HepG2 (cell line): ENCODE data around the gene DUSP16. TPM values are rescaled to one million over a fixed set of nuclear protein-coding genes. Genes with fewer than 3 reads are reported as not detected.
A peak's percentile ranks its signal among the peaks of the same experiment; 100 is the strongest.

Experiments
- BHLHE40 ChIP-seq: IDR thresholded peaks from 2 replicates; pipeline ENCODE4 v1.6.1; 2011; ENCODE audit warnings: low read length, improper control_type of control experiment
- FOSL1 ChIP-seq: sonication (generic); formaldehyde crosslinking; IDR thresholded peaks from 2 replicates; pipeline ENCODE4 v1.9.0; 2021; ENCODE audit warnings: missing genetic modification reagents, borderline replicate concordance
- HNRNPL ChIP-seq: fragments of 200-400 bp; formaldehyde crosslinking; IDR thresholded peaks from 2 replicates; pipeline ENCODE4 v1.6.1; 2017; ENCODE audit warnings: mild to moderate bottlenecking, low read depth, low read length
- ISL2 ChIP-seq: sonication (generic); formaldehyde crosslinking; IDR thresholded peaks from 2 replicates; pipeline ENCODE4 v1.5.0; 2020; ENCODE audit warnings: missing genetic modification reagents
- JUN ChIP-seq: sonication (generic); formaldehyde crosslinking; IDR thresholded peaks from 2 replicates; pipeline ENCODE4 v1.4.0; 2020; ENCODE audit warnings: mild to moderate bottlenecking, missing genetic modification reagents
- MIER2 ChIP-seq: IDR thresholded peaks from 2 replicates; pipeline ENCODE4 v1.6.1; 2016; ENCODE audit warnings: missing biosample characterization, missing genetic modification reagents
- RXRA ChIP-seq: sonication (generic); formaldehyde crosslinking; IDR thresholded peaks from 2 replicates; pipeline ENCODE4 v1.5.1; 2020; ENCODE audit warnings: missing genetic modification reagents
- SMYD3 ChIP-seq: sonication (generic); formaldehyde crosslinking; IDR thresholded peaks from 2 replicates; pipeline ENCODE4 v1.8.1; 2023; ENCODE audit warnings: mild to moderate bottlenecking, missing genetic modification reagents
- TEAD3 ChIP-seq: optimal IDR thresholded peaks from 2 replicates; pipeline ENCODE3; 2016; ENCODE audit warnings: borderline replicate concordance
- ZBTB8A ChIP-seq: sonication (generic); formaldehyde crosslinking; IDR thresholded peaks from 2 replicates; pipeline ENCODE4 v1.4.0; 2020; ENCODE audit warnings: mild to moderate bottlenecking, low read depth, missing genetic modification reagents, borderline replicate concordance
- ZNF672 ChIP-seq: sonication (generic); formaldehyde crosslinking; IDR thresholded peaks from 2 replicates; pipeline ENCODE4 v1.8.1; 2022; ENCODE audit warnings: missing genetic modification reagents
- ZNF713 ChIP-seq: sonication (generic); formaldehyde crosslinking; IDR thresholded peaks from 2 replicates; pipeline ENCODE4 v1.4.0; 2020; ENCODE audit warnings: mild to moderate bottlenecking, missing genetic modification reagents
- ZSCAN12 ChIP-seq: sonication (generic); formaldehyde crosslinking; IDR thresholded peaks from 2 replicates; pipeline ENCODE4 v1.9.0; 2021; ENCODE audit warnings: mild to moderate bottlenecking, missing genetic modification reagents
- polyA plus RNA-seq, 8 experiments: library from polyadenylated mRNA; depleted of rRNA in 3 of 8; stranded (reverse) in 7 of 8; unstranded in 1 of 8; fragments of >200 nt; fragmentation: Illumina TruSeq in 4 of 8; extraction: Trizol in 4 of 8; gene quantifications; 2 replicates each; pipeline versions ENCODE4 v1.2.1 to v1.2.3, GENCODE V29; 2011 to 2016; ENCODE audit warnings: low read depth in 4 of 8, missing spikeins in 1 of 8, mixed read lengths in 1 of 8; ENCODE audit not compliant: insufficient read depth in 1 of 8
- total RNA-seq, 5 experiments: library from RNA; depleted of rRNA; stranded (reverse); fragments of >200 nt; fragmentation: Illumina TruSeq; extraction: Trizol; gene quantifications; 2 replicates each; pipeline ENCODE4 v1.2.3, GENCODE V29; 2016; ENCODE audit warnings: low read depth in 1 of 5
- TF ChIP-seq, protein P1 (sequence below): sonication (generic); formaldehyde crosslinking; IDR thresholded peaks from 2 replicates; pipeline ENCODE4 v1.9.0; 2022; ENCODE audit warnings: low read depth, missing genetic modification reagents
- TF ChIP-seq, protein P2 (sequence below): sonication (generic); formaldehyde crosslinking; IDR thresholded peaks from 2 replicates; pipeline ENCODE4 v1.4.0; 2020; ENCODE audit warnings: mild to moderate bottlenecking, missing genetic modification reagents
- TF ChIP-seq, protein P3 (sequence below): sonication (generic); formaldehyde crosslinking; IDR thresholded peaks from 2 replicates; pipeline ENCODE4 v1.5.1; 2020; ENCODE audit warnings: missing genetic modification reagents, mild to moderate bottlenecking, borderline replicate concordance
- TF ChIP-seq, protein P4 (sequence below), 2 experiments: sonication (generic) in 1 of 2; formaldehyde crosslinking in 1 of 2; IDR thresholded peaks; 2 replicates each; pipeline versions ENCODE4 v1.5.1 to v1.6.1; 2011 to 2020; ENCODE audit warnings: borderline replicate concordance in 1 of 2, low read depth in 1 of 2, low read length in 1 of 2, mild to moderate bottlenecking in 1 of 2, missing genetic modification reagents in 1 of 2, moderate library complexity in 1 of 2
- TF ChIP-seq, protein P5 (sequence below): IDR thresholded peaks from 2 replicates; pipeline ENCODE4 v1.4.0; 2020; ENCODE audit warnings: mild to moderate bottlenecking, missing genetic modification reagents

Gene DUSP16
- total and polyA plus RNA-seq, 2 of the 13 experiments (the other 11 are each of a cell fraction or from before 2014, with no cell fraction given): 45.7 to 46.6 TPM

DNA sequence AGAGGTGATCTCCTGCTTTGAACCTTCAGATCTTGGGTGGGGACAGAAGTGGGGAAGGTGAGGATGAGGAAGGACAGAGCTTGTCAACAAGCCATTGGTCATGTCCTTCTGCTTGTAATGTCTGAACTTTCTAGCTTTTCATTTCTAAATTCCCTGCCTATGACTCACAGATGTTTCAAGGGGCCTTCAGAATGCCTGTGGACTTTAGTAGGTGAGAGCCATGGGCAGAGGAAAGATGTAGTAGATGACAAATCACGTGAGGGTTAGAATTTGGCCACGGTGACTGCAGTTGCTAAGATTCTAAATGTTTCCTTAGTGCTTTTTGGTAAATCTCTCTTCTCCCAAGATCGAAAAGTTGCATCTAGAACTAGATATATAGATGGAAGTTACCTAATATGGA, 30.3 kb upstream of the DUSP16 start (continued):
- TF ChIP-seq, protein P1, sequence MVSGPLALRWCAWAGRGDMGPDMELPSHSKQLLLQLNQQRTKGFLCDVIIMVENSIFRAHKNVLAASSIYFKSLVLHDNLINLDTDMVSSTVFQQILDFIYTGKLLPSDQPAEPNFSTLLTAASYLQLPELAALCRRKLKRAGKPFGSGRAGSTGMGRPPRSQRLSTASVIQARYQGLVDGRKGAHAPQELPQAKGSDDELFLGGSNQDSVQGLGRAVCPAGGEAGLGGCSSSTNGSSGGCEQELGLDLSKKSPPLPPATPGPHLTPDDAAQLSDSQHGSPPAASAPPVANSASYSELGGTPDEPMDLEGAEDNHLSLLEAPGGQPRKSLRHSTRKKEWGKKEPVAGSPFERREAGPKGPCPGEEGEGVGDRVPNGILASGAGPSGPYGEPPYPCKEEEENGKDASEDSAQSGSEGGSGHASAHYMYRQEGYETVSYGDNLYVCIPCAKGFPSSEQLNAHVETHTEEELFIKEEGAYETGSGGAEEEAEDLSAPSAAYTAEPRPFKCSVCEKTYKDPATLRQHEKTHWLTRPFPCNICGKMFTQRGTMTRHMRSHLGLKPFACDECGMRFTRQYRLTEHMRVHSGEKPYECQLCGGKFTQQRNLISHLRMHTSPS (CRISPR knock-in tag): no peak
- TF ChIP-seq TEAD3 (CRISPR knock-in tag) (peak; percentile 58), FOSL1 (CRISPR knock-in tag) (0 out of 2 replicates have a peak, but pooled peaks have one; percentile 40), SMYD3 (CRISPR knock-in tag) (no peak), MIER2 (CRISPR knock-in tag) (no peak), ZSCAN12 (CRISPR knock-in tag) (no peak), JUN (0 out of 2 replicates have a peak, but pooled peaks have one; percentile 31), ZNF672 (CRISPR knock-in tag) (no peak), RXRA (CRISPR knock-in tag) (no peak), ZNF713 (CRISPR knock-in tag) (no peak), HNRNPL (no peak), BHLHE40 (peak; percentile 74), ISL2 (CRISPR knock-in tag) (no peak), ZBTB8A (CRISPR knock-in tag) (no peak)
- TF ChIP-seq, protein P2, sequence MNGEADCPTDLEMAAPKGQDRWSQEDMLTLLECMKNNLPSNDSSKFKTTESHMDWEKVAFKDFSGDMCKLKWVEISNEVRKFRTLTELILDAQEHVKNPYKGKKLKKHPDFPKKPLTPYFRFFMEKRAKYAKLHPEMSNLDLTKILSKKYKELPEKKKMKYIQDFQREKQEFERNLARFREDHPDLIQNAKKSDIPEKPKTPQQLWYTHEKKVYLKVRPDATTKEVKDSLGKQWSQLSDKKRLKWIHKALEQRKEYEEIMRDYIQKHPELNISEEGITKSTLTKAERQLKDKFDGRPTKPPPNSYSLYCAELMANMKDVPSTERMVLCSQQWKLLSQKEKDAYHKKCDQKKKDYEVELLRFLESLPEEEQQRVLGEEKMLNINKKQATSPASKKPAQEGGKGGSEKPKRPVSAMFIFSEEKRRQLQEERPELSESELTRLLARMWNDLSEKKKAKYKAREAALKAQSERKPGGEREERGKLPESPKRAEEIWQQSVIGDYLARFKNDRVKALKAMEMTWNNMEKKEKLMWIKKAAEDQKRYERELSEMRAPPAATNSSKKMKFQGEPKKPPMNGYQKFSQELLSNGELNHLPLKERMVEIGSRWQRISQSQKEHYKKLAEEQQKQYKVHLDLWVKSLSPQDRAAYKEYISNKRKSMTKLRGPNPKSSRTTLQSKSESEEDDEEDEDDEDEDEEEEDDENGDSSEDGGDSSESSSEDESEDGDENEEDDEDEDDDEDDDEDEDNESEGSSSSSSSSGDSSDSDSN: no peak
- TF ChIP-seq, protein P3, sequence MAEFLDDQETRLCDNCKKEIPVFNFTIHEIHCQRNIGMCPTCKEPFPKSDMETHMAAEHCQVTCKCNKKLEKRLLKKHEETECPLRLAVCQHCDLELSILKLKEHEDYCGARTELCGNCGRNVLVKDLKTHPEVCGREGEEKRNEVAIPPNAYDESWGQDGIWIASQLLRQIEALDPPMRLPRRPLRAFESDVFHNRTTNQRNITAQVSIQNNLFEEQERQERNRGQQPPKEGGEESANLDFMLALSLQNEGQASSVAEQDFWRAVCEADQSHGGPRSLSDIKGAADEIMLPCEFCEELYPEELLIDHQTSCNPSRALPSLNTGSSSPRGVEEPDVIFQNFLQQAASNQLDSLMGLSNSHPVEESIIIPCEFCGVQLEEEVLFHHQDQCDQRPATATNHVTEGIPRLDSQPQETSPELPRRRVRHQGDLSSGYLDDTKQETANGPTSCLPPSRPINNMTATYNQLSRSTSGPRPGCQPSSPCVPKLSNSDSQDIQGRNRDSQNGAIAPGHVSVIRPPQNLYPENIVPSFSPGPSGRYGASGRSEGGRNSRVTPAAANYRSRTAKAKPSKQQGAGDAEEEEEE (CRISPR knock-in tag): no peak
- TF ChIP-seq, protein P4, sequence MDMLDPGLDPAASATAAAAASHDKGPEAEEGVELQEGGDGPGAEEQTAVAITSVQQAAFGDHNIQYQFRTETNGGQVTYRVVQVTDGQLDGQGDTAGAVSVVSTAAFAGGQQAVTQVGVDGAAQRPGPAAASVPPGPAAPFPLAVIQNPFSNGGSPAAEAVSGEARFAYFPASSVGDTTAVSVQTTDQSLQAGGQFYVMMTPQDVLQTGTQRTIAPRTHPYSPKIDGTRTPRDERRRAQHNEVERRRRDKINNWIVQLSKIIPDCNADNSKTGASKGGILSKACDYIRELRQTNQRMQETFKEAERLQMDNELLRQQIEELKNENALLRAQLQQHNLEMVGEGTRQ (IDR thresholded peaks at IDR 0.05; ENCODE audit: low read depth, low read length): peak; percentile 54; the same call in 1 of the 2 replicates
- TF ChIP-seq, protein P4 (CRISPR knock-in tag; IDR thresholded peaks at IDR 0.05; ENCODE audit: borderline replicate concordance): peak; percentile 49; the same call in 1 of the 2 replicates
- TF ChIP-seq, protein P5, sequence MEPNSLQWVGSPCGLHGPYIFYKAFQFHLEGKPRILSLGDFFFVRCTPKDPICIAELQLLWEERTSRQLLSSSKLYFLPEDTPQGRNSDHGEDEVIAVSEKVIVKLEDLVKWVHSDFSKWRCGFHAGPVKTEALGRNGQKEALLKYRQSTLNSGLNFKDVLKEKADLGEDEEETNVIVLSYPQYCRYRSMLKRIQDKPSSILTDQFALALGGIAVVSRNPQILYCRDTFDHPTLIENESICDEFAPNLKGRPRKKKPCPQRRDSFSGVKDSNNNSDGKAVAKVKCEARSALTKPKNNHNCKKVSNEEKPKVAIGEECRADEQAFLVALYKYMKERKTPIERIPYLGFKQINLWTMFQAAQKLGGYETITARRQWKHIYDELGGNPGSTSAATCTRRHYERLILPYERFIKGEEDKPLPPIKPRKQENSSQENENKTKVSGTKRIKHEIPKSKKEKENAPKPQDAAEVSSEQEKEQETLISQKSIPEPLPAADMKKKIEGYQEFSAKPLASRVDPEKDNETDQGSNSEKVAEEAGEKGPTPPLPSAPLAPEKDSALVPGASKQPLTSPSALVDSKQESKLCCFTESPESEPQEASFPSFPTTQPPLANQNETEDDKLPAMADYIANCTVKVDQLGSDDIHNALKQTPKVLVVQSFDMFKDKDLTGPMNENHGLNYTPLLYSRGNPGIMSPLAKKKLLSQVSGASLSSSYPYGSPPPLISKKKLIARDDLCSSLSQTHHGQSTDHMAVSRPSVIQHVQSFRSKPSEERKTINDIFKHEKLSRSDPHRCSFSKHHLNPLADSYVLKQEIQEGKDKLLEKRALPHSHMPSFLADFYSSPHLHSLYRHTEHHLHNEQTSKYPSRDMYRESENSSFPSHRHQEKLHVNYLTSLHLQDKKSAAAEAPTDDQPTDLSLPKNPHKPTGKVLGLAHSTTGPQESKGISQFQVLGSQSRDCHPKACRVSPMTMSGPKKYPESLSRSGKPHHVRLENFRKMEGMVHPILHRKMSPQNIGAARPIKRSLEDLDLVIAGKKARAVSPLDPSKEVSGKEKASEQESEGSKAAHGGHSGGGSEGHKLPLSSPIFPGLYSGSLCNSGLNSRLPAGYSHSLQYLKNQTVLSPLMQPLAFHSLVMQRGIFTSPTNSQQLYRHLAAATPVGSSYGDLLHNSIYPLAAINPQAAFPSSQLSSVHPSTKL (CRISPR knock-in tag): 0 out of 2 replicates have a peak, but pooled peaks have one; percentile 10
